Stimulated activated CD4-positive, alpha-beta T cell treated with anti-CD3 and anti-CD28 coated beads, Interleukin-15, amount 100 ng/mL, for 48 hours (primary cell): ENCODE data around the gene TOP2B.

Source experiments
- DNase-seq, 2 donors: peaks; one replicate each; pipeline ENCODE4 v3.0.0-alpha.2; 2020; ENCODE audit warnings: low read depth in 2 of 2

Gene TOP2B

GRCh38 chr3:25664812-25665314 lies at the start of gene TOP2B:
Gene TOP2B, minus strand, starts transcription at chr3:25664907. Its CDS starts 610 bp downstream, at chr3:25664297.
- DNase-seq: peak; percentile 88 to 90

GRCh38 chr3:25713341-25713985 lies 48.8 kb upstream of the TOP2B start:
- DNase-seq: no peak

GRCh38 chr3:25711090-25711489 lies 46.4 kb upstream of the TOP2B start:
- DNase-seq: no peak

- no peak for DNase-seq
Observed at GRCh38 chr3:25708036-25708435, 43.3 kb upstream of the TOP2B start.

- DNase-seq: no peak
Observed at GRCh38 chr3:25707268-25707926, 42.7 kb upstream of the TOP2B start.

- DNase-seq: no peak
Observed at GRCh38 chr3:25706213-25706612, 41.5 kb upstream of the TOP2B start.

- no peak for DNase-seq
Observed at GRCh38 chr3:25697553-25697952, 32.8 kb upstream of the TOP2B start.

GRCh38 chr3:25695731-25696420 lies 31.2 kb upstream of the TOP2B start:
- no peak for DNase-seq

GRCh38 chr3:25693238-25693637 lies 28.5 kb upstream of the TOP2B start:
- no peak for DNase-seq

GRCh38 chr3:25692341-25692740 lies 27.6 kb upstream of the TOP2B start:
- DNase-seq: no peak

GRCh38 chr3:25690768-25691533 lies 26.2 kb upstream of the TOP2B start:
- no peak for DNase-seq

GRCh38 chr3:25689226-25689625 lies 24.5 kb upstream of the TOP2B start:
- no peak for DNase-seq

- no peak for DNase-seq
Observed at GRCh38 chr3:25687742-25688141, 23.0 kb upstream of the TOP2B start.

- no peak for DNase-seq
Observed at GRCh38 chr3:25686766-25687165, 22.1 kb upstream of the TOP2B start.

GRCh38 chr3:25683882-25684281 lies 19.2 kb upstream of the TOP2B start:
- no peak for DNase-seq

GRCh38 chr3:25683410-25683809 lies 18.7 kb upstream of the TOP2B start:
- DNase-seq: no peak

- DNase-seq: no peak
Observed at GRCh38 chr3:25679642-25680302, 15.1 kb upstream of the TOP2B start.

- no peak for DNase-seq
Observed at GRCh38 chr3:25679166-25679565, 14.5 kb upstream of the TOP2B start.

GRCh38 chr3:25678581-25678980 lies 13.9 kb upstream of the TOP2B start:
- no peak for DNase-seq

- no peak for DNase-seq
Observed at GRCh38 chr3:25677121-25677520, 12.4 kb upstream of the TOP2B start.

GRCh38 chr3:25674670-25675069 lies 10.0 kb upstream of the TOP2B start:
- DNase-seq: no peak
